Type B pancreatic cell (in vitro differentiated cells): ENCODE results near the gene AFAP1. TPM values are rescaled to one million over a fixed set of nuclear protein-coding genes. Genes with fewer than 3 reads are reported as not detected.

Experiments used
- DNase-seq: peaks from one replicate; pipeline ENCODE4 v3.0.0; 2021; ENCODE audit warnings: mixed read lengths; ENCODE audit not compliant: unreplicated experiment; ENCODE audit errors: extremely low spot score
- H3K27ac Mint-ChIP-seq: 2 replicates; pipeline ENCODE4 v1.8.0; 2021; ENCODE audit warnings: mild to moderate bottlenecking, mixed read lengths
- H3K27me3 Mint-ChIP-seq: 2 replicates; pipeline ENCODE4 v1.8.0; 2021; ENCODE audit warnings: mixed read lengths
- H3K36me3 Mint-ChIP-seq: 2 replicates; pipeline ENCODE4 v1.8.0; 2021; ENCODE audit warnings: mixed read lengths
- H3K4me1 Mint-ChIP-seq: one replicate; pipeline ENCODE4 v1.8.0; 2021; ENCODE audit warnings: mixed read lengths; ENCODE audit not compliant: unreplicated experiment
- H3K4me3 Mint-ChIP-seq: 2 replicates; pipeline ENCODE4 v1.8.0; 2021; ENCODE audit warnings: mild to moderate bottlenecking, mixed read lengths
- H3K9me3 Mint-ChIP-seq: 2 replicates; pipeline ENCODE4 v1.8.0; 2021; ENCODE audit warnings: mixed read lengths
- CTCF ChIP-seq: fragments of 200-600 bp; sonication (generic); conservative IDR thresholded peaks from 2 replicates; pipeline ENCODE4 v1.5.0; 2021; ENCODE audit warnings: antibody characterized with exemption, mild to moderate bottlenecking
- total RNA-seq: library from RNA; stranded (reverse); gene quantifications from 2 replicates; pipeline ENCODE4 v1.2.1, GENCODE V29; 2021; ENCODE audit warnings: low replicate concordance

Gene AFAP1
- total RNA-seq, 1 donor from 2014 or later = 36.6 TPM

GRCh38 chr4:7852568-7853185 lies 87.0 kb downstream of the AFAP1 start:
- peaks cover 12% of the 10 kb centered on the region for H3K4me1 Mint-ChIP-seq
- H3K4me3 Mint-ChIP-seq = no peak overlapping the region
- peaks cover 2% of the 10 kb centered on the region for H3K9me3 Mint-ChIP-seq
- no peak overlapping the region for H3K27ac Mint-ChIP-seq
- no peak for TF ChIP-seq CTCF
- no peak for DNase-seq
- no peaks in the 10 kb centered on the region for H3K27me3 Mint-ChIP-seq
- H3K36me3 Mint-ChIP-seq = peaks cover 37% of the 10 kb centered on the region

DNA sequence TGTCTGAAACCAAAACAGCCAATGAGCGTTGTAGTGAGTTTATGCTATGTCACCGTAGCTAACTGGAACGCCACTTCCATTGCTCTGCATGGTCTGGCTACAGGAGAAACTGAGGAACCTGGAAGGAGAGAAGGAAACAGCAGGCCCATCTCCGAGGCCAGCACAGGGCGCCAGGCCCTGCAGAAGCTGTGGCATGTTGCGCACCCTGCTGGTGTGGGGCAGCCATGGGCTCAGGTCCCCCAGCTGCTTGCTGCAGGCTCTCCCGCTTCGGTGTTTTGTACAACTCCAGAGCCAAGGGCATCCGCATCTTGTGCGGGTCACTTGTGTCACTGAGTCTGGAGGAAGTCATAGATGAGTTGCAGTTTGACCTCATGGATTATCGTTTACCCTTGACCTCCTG lies 89.2 kb downstream of the AFAP1 start:
- H3K27me3 Mint-ChIP-seq = no peaks in the 10 kb centered on the region
- no peak for DNase-seq
- peaks cover 6% of the 10 kb centered on the region for H3K9me3 Mint-ChIP-seq
- TF ChIP-seq CTCF = no peak
- no peak overlapping the region for H3K27ac Mint-ChIP-seq
- no peak overlapping the region for H3K4me3 Mint-ChIP-seq
- H3K36me3 Mint-ChIP-seq = peaks cover 41% of the 10 kb centered on the region
- H3K4me1 Mint-ChIP-seq = peaks cover 3% of the 10 kb centered on the region

DNA sequence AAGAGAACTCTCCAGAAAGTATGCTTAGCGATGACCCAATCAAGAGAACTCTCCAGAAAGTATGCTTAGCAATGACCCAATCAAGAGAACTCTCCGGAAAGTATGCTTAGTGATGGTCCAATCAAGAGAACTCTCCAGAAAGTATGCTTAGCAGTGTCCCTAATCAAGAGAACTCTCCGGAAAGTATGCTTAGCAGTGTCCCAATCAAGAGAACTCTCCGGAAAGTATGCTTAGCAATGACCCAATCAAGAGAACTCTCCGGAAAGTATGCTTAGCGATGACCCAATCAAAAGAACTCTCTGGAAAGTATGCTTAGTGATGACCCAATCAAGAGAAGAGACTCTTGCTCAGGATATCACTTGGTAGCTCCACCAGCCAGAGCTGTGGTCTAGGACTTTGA lies 92.5 kb downstream of the AFAP1 start:
- H3K9me3 Mint-ChIP-seq = peaks cover 6% of the 10 kb centered on the region
- DNase-seq = no peak
- no peaks in the 10 kb centered on the region for H3K27me3 Mint-ChIP-seq
- H3K36me3 Mint-ChIP-seq = peaks cover 48% of the 10 kb centered on the region
- H3K27ac Mint-ChIP-seq = no peak overlapping the region
- no peak overlapping the region for H3K4me3 Mint-ChIP-seq
- peaks cover 10% of the 10 kb centered on the region for H3K4me1 Mint-ChIP-seq
- TF ChIP-seq CTCF = no peak

DNA sequence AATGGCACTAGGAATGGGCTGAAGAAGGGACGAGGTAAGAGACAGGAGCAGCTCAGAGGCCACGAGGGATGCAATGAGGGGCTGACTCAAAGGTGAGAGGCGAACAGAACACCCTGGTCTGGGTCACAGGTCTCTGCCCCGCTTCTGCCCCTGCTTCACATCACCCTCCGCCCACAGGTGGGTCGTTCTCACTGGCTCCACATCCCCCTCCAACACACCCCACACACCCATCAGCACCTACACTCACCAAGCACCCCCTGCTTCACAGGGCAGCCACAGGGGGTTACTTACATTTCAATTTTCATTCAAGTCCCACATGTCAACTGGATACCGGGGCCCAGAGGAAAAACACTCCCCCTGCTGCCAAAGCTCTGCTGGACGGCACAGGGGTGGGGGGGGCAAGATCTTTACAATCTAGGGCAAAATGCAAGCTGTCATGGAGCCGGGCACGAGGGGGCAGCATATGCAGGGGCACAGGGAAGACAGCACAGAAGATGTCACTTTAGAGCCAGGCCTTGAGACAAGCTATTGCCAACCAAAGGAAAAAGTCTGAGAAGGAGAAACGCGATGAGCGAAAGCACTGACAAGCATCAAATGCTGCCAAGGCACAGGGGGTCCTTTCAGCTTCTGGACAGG lies 94.0 kb downstream of the AFAP1 start:
- Mint-ChIP-seq H3K4me3 (no peak overlapping the region), H3K27ac (no peak overlapping the region), H3K9me3 (peaks cover 6% of the 10 kb centered on the region), H3K36me3 (peaks cover 40% of the 10 kb centered on the region), H3K4me1 (peaks cover 17% of the 10 kb centered on the region), H3K27me3 (no peaks in the 10 kb centered on the region)
- TF ChIP-seq CTCF = no peak
- DNase-seq = no peak

GRCh38 chr4:7844594-7844991 lies 95.1 kb downstream of the AFAP1 start:
- H3K36me3 Mint-ChIP-seq = peaks cover 36% of the 10 kb centered on the region
- no peaks in the 10 kb centered on the region for H3K27me3 Mint-ChIP-seq
- peaks cover 6% of the 10 kb centered on the region for H3K9me3 Mint-ChIP-seq
- H3K4me3 Mint-ChIP-seq = no peak overlapping the region
- TF ChIP-seq CTCF = peak; percentile 30
- H3K4me1 Mint-ChIP-seq = peaks cover 17% of the 10 kb centered on the region
- no peak overlapping the region for H3K27ac Mint-ChIP-seq
- DNase-seq = no peak
